Fibroblast of lung (primary cell): ENCODE measurements around the gene PLOD3. TPM values are rescaled to one million over a fixed set of nuclear protein-coding genes. Genes with fewer than 3 reads are reported as not detected.

Experiments used
- DNase-seq, 2 donors: peaks; one replicate each; pipeline versions ENCODE4 v3.0.0 to v3.0.0-alpha.2; 2010; ENCODE audit warnings: low read depth in 2 of 2
- H2AFZ ChIP-seq: 2 replicates; pipeline ENCODE4 v1.5.1; 2012; ENCODE audit warnings: low read length, control low read depth, inconsistent platforms
- H3K27ac ChIP-seq: 2 replicates; pipeline ENCODE4 v1.5.1; 2011; ENCODE audit warnings: low read length, control low read depth; ENCODE audit not compliant: insufficient read depth
- H3K27me3 ChIP-seq: 2 replicates; pipeline ENCODE4 v1.5.1; 2011; ENCODE audit warnings: mild to moderate bottlenecking, low read length; ENCODE audit not compliant: control insufficient read depth, insufficient read depth
- H3K36me3 ChIP-seq: 2 replicates; pipeline ENCODE4 v1.5.1; 2011; ENCODE audit warnings: low read length; ENCODE audit not compliant: control insufficient read depth, insufficient read depth
- H3K4me1 ChIP-seq: 2 replicates; pipeline ENCODE4 v1.5.1; 2011; ENCODE audit warnings: low read length; ENCODE audit not compliant: control insufficient read depth, insufficient read depth; ENCODE audit errors: extremely low read depth
- H3K4me2 ChIP-seq: 2 replicates; pipeline ENCODE4 v1.5.1; 2011; ENCODE audit warnings: low read length, control low read depth; ENCODE audit not compliant: insufficient read depth; ENCODE audit errors: extremely low read depth
- H3K4me3 ChIP-seq, 4 experiments: fragments of 200-600 bp in 1 of 4; sonication (generic) in 1 of 4; replicated peaks in 1 of 4; 2 replicates each; pipeline ENCODE4 v1.5.1; 2011 to 2016; ENCODE audit warnings: low read length in 4 of 4, low read depth in 3 of 4, mild to moderate bottlenecking in 3 of 4, control low read depth in 2 of 4, inconsistent platforms in 1 of 4, mixed read lengths in 1 of 4; ENCODE audit not compliant: insufficient read depth in 1 of 4; ENCODE audit errors: control extremely low read depth in 1 of 4
- H3K79me2 ChIP-seq: 2 replicates; pipeline ENCODE4 v1.5.1; 2012; ENCODE audit warnings: mild to moderate bottlenecking, low read length, inconsistent platforms; ENCODE audit not compliant: control insufficient read depth, insufficient read depth
- H3K9ac ChIP-seq: 2 replicates; pipeline ENCODE4 v1.5.1; 2011; ENCODE audit warnings: mild to moderate bottlenecking, low read length, control low read depth; ENCODE audit not compliant: insufficient read depth
- H3K9me3 ChIP-seq: 2 replicates; pipeline ENCODE4 v1.5.1; 2012; ENCODE audit warnings: low read depth, low read length; ENCODE audit not compliant: control insufficient read depth, insufficient read depth
- H4K20me1 ChIP-seq: 2 replicates; pipeline ENCODE4 v1.5.1; 2011; ENCODE audit warnings: low read length; ENCODE audit not compliant: control insufficient read depth, insufficient read depth; ENCODE audit errors: extremely low read depth
- CTCF ChIP-seq, 2 donors: IDR thresholded peaks in 1 of 2; conservative IDR thresholded peaks in 1 of 2; 1 replicate in 1 of 2; 2 replicates in 1 of 2; pipeline ENCODE4 v1.5.1; 2011 to 2012; ENCODE audit warnings: low read length in 2 of 2, control low read depth in 1 of 2, inconsistent platforms in 1 of 2, low read depth in 1 of 2, mild to moderate bottlenecking in 1 of 2
- EZH2 ChIP-seq: IDR thresholded peaks from 2 replicates; pipeline ENCODE4 v1.5.1; 2012; ENCODE audit warnings: low read length, control low read depth, mild to moderate bottlenecking; ENCODE audit errors: missing control alignments
- polyA plus RNA-seq, 2 donors: library from polyadenylated mRNA; depleted of rRNA in 1 of 2; stranded (reverse) in 1 of 2; unstranded in 1 of 2; fragments of >200 nt; gene quantifications; 2 replicates each; pipeline ENCODE4 v1.2.1, GENCODE V29; 2011 to 2012; ENCODE audit warnings: missing spikeins in 1 of 2
- total RNA-seq: library from RNA; depleted of rRNA; stranded (reverse); fragments of >200 nt; gene quantifications from 2 replicates; pipeline ENCODE4 v1.2.1, GENCODE V29; 2014

The PLOD3 gene
- total and polyA plus RNA-seq, 2 donors (not counting 1 experiment from before 2014, with no cell fraction given) = 86.0 to 89.0 TPM

- Histone ChIP-seq H3K9me3 (no peaks in the 10 kb centered on the region), H2AFZ (no peak overlapping the region), H4K20me1 (peaks cover 2% of the 10 kb centered on the region), H3K27ac (no peak overlapping the region), H3K4me2 (peak overlapping the region; percentile 78), H3K27me3 (peaks cover 65% of the 10 kb centered on the region), H3K4me1 (peaks cover 25% of the 10 kb centered on the region), H3K79me2 (no peaks in the 10 kb centered on the region), H3K36me3 (no peaks in the 10 kb centered on the region), H3K9ac (no peak overlapping the region), H3K4me3 (peak overlapping the region in 2 of 4 experiments; percentile 4 to 20)
- no peak for DNase-seq
- TF ChIP-seq CTCF (conservative IDR thresholded peaks at IDR 0.05 in 1 of 2, IDR thresholded peaks at IDR 0.05 in 1 of 2; ENCODE audit: low read depth in 1 of 2, low read length in 2 of 2) (no peak), EZH2 (no peak)
Measured at GRCh38 chr7:101169110-101169837, 48.1 kb downstream of the PLOD3 start.

GRCh38 chr7:101168412-101169049 lies 48.9 kb downstream of the PLOD3 start:
- Histone ChIP-seq H3K27me3 (peaks cover 62% of the 10 kb centered on the region), H2AFZ (no peak overlapping the region), H3K9ac (no peak overlapping the region), H3K27ac (no peak overlapping the region), H3K36me3 (no peaks in the 10 kb centered on the region), H3K4me2 (peak overlapping the region; percentile 13), H3K4me3 (no peak overlapping the region), H3K9me3 (no peaks in the 10 kb centered on the region), H4K20me1 (peaks cover 2% of the 10 kb centered on the region), H3K79me2 (no peaks in the 10 kb centered on the region), H3K4me1 (peaks cover 24% of the 10 kb centered on the region)
- DNase-seq = no peak
- no peak for TF ChIP-seq CTCF (conservative IDR thresholded peaks at IDR 0.05 in 1 of 2, IDR thresholded peaks at IDR 0.05 in 1 of 2; ENCODE audit: low read depth in 1 of 2, low read length in 2 of 2)
- peak; percentile 27 for TF ChIP-seq EZH2

- peaks cover 58% of the 10 kb centered on the region for H3K27me3 ChIP-seq
- H3K4me1 ChIP-seq = peaks cover 19% of the 10 kb centered on the region
- H3K9ac ChIP-seq = no peak overlapping the region
- no peak overlapping the region for H3K4me3 ChIP-seq
- no peaks in the 10 kb centered on the region for H3K79me2 ChIP-seq
- H3K27ac ChIP-seq = no peak overlapping the region
- no peaks in the 10 kb centered on the region for H3K9me3 ChIP-seq
- no peak overlapping the region for H2AFZ ChIP-seq
- H3K36me3 ChIP-seq = no peaks in the 10 kb centered on the region
- H4K20me1 ChIP-seq = peaks cover 2% of the 10 kb centered on the region
- TF ChIP-seq EZH2 = no peak
- no peak for TF ChIP-seq CTCF (conservative IDR thresholded peaks at IDR 0.05 in 1 of 2, IDR thresholded peaks at IDR 0.05 in 1 of 2; ENCODE audit: low read depth in 1 of 2, low read length in 2 of 2)
- peak overlapping the region; percentile 13 for H3K4me2 ChIP-seq
- no peak for DNase-seq
Measured at GRCh38 chr7:101167645-101168411, 49.6 kb downstream of the PLOD3 start.
